Osteoblast (primary cell): ENCODE measurements around the gene PRG3. TPM values are rescaled to one million over a fixed set of nuclear protein-coding genes. Genes with fewer than 3 reads are reported as not detected.

Source experiments
- DNase-seq: peaks from one replicate; pipeline ENCODE4 v3.0.0; 2011; ENCODE audit warnings: low spot score, mixed read lengths; ENCODE audit not compliant: insufficient read length; ENCODE audit errors: missing footprints
- H2AFZ ChIP-seq: 2 replicates; pipeline ENCODE4 v1.6.0; 2011; ENCODE audit warnings: mild to moderate bottlenecking, low read length
- H3K27ac ChIP-seq: 2 replicates; pipeline ENCODE4 v1.5.1; 2011; ENCODE audit warnings: mild to moderate bottlenecking, low read depth, low read length, moderate library complexity
- H3K27me3 ChIP-seq: 2 replicates; pipeline ENCODE4 v1.6.0; 2012; ENCODE audit warnings: mild to moderate bottlenecking, control low read depth, inconsistent platforms, low read length, moderate library complexity; ENCODE audit not compliant: insufficient read depth
- H3K36me3 ChIP-seq: 2 replicates; pipeline ENCODE4 v1.5.1; 2011; ENCODE audit warnings: mild to moderate bottlenecking, low read length, control low read depth, moderate library complexity; ENCODE audit not compliant: insufficient read depth
- H3K4me1 ChIP-seq: 2 replicates; pipeline ENCODE4 v1.5.1; 2011; ENCODE audit warnings: mild to moderate bottlenecking, low read length, control low read depth, moderate library complexity; ENCODE audit not compliant: insufficient read depth
- H3K4me2 ChIP-seq: 2 replicates; pipeline ENCODE4 v1.6.0; 2011; ENCODE audit warnings: mild to moderate bottlenecking, low read length; ENCODE audit not compliant: insufficient read depth
- H3K4me3 ChIP-seq: fragments of 200-600 bp; sonication (generic); 3 replicates; pipeline ENCODE4 v1.5.1; 2012; ENCODE audit warnings: mild to moderate bottlenecking, low read length, inconsistent platforms; ENCODE audit not compliant: insufficient read depth
- H3K79me2 ChIP-seq: 2 replicates; pipeline ENCODE4 v1.6.0; 2012; ENCODE audit warnings: mild to moderate bottlenecking, low read length, control low read depth, inconsistent platforms; ENCODE audit not compliant: insufficient read depth
- H3K9me3 ChIP-seq: 2 replicates; pipeline ENCODE4 v1.5.1; 2011; ENCODE audit warnings: low read depth, low read length, control low read depth
- H4K20me1 ChIP-seq: 2 replicates; pipeline ENCODE4 v1.6.0; 2012; ENCODE audit warnings: mild to moderate bottlenecking, low read length, control low read depth; ENCODE audit not compliant: insufficient read depth
- total RNA-seq: library from RNA; depleted of rRNA; stranded (reverse); fragments of >200 nt; gene quantifications from 2 replicates; pipeline ENCODE4 v1.2.3, GENCODE V29; 2012
- TF ChIP-seq, protein P1 (sequence below): IDR thresholded peaks from 2 replicates; pipeline ENCODE4 v1.5.1; 2011; ENCODE audit warnings: mild to moderate bottlenecking, low read depth, low read length, moderate library complexity; ENCODE audit errors: extremely low read depth

The PRG3 gene
- total RNA-seq, 1 donor: not detected

DNA sequence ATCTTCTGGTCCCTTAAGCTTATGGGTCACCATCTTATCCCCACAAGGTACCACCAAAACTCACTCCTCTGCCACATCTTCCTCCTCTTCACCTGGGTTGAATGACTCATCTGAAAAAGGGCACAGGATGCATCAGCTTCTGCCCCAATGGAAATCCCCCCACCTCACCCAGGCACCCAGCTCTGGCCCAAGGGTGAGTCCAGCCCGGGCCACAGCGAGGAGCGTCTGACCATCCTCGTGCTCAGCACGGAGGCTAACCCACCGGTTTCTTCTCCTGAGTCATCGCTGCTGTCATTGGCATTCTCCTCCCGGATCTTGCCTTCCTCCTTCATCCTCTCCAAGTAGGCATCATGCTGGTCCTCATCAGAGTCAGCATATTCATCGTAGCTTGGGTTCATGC is 50.9 kb downstream of the PRG3 start:
- Histone ChIP-seq H2AFZ (no peak overlapping the region), H4K20me1 (no peaks in the 10 kb centered on the region), H3K27ac (no peak overlapping the region), H3K4me2 (no peak overlapping the region), H3K27me3 (no peaks in the 10 kb centered on the region), H3K4me1 (peaks cover 21% of the 10 kb centered on the region), H3K4me3 (no peak overlapping the region), H3K79me2 (peaks cover 25% of the 10 kb centered on the region), H3K36me3 (peaks cover 81% of the 10 kb centered on the region), H3K9me3 (no peaks in the 10 kb centered on the region)
- peak; percentile 51 for DNase-seq
- TF ChIP-seq, protein P1, sequence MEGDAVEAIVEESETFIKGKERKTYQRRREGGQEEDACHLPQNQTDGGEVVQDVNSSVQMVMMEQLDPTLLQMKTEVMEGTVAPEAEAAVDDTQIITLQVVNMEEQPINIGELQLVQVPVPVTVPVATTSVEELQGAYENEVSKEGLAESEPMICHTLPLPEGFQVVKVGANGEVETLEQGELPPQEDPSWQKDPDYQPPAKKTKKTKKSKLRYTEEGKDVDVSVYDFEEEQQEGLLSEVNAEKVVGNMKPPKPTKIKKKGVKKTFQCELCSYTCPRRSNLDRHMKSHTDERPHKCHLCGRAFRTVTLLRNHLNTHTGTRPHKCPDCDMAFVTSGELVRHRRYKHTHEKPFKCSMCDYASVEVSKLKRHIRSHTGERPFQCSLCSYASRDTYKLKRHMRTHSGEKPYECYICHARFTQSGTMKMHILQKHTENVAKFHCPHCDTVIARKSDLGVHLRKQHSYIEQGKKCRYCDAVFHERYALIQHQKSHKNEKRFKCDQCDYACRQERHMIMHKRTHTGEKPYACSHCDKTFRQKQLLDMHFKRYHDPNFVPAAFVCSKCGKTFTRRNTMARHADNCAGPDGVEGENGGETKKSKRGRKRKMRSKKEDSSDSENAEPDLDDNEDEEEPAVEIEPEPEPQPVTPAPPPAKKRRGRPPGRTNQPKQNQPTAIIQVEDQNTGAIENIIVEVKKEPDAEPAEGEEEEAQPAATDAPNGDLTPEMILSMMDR: no peak

DNA sequence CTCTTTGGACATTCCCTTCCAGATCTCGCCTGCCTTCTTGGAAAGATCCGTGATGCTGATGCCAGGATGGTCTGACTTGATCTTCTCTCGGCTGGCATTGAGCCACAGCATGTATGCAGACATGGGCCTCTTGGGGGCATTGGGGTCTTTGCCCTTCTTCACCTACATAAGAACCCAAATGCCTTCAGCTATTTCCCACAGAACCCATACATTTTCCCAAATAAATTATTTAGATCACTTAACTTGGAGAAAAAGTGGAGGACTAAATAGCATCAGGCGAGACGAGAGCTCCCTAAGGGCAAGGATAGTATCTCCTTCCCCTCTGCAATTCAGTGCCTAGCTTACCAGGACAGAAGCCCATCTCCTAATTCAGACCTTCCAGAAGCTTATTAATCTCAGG is 53.2 kb downstream of the PRG3 start:
- Histone ChIP-seq H3K4me3 (no peak overlapping the region), H3K4me1 (peaks cover 22% of the 10 kb centered on the region), H3K36me3 (peaks cover 67% of the 10 kb centered on the region), H2AFZ (no peak overlapping the region), H3K4me2 (no peak overlapping the region), H4K20me1 (peaks cover 7% of the 10 kb centered on the region), H3K79me2 (peaks cover 19% of the 10 kb centered on the region), H3K9me3 (no peaks in the 10 kb centered on the region), H3K27me3 (no peaks in the 10 kb centered on the region), H3K27ac (no peak overlapping the region)
- TF ChIP-seq, protein P1: no peak
- DNase-seq: peak; percentile 91

Other genes starting within 250 kb of the PRG3 start
- gene LRRC55, start 199.2 kb downstream of the PRG3 start, total RNA-seq: not detected in 2 replicates
- not detected in 2 replicates for gene APLNR, start 143.9 kb downstream of the PRG3 start, total RNA-seq
- 71.6 and 74.6 TPM in 2 replicates for gene TNKS1BP1, start 56.2 kb downstream of the PRG3 start, total RNA-seq
- 55.4 and 58.0 TPM in 2 replicates for gene SSRP1, start 45.3 kb downstream of the PRG3 start, total RNA-seq
- gene P2RX3, start 42.8 kb downstream of the PRG3 start, total RNA-seq: not detected in 2 replicates
- not detected in 2 replicates for gene PRG2, start 9.5 kb upstream of the PRG3 start, total RNA-seq
- 51.4 and 61.0 TPM in 2 replicates for gene SLC43A3, start 46.0 kb upstream of the PRG3 start, total RNA-seq
- gene RTN4RL2, start 79.4 kb upstream of the PRG3 start, total RNA-seq: 0.29 and 0.36 TPM in 2 replicates
- gene SLC43A1, start 134.6 kb upstream of the PRG3 start, total RNA-seq: 18.5 and 28.0 TPM in 2 replicates
- 22.1 and 25.7 TPM in 2 replicates for gene TIMM10, start 149.6 kb upstream of the PRG3 start, total RNA-seq
- not detected in 2 replicates for gene SMTNL1, start 156.4 kb upstream of the PRG3 start, total RNA-seq
- gene UBE2L6, start 186.5 kb upstream of the PRG3 start, total RNA-seq: 61.3 and 65.9 TPM in 2 replicates
- gene SERPING1, start 216.5 kb upstream of the PRG3 start, total RNA-seq: 31.5 and 47.7 TPM in 2 replicates